ENCODE measurements around the gene RNF144A. TPM values are rescaled to one million over a fixed set of nuclear protein-coding genes. Genes with fewer than 3 reads are reported as not detected.

The RNF144A gene
- total and polyA plus RNA-seq, 8 donors: 1.4 to 71.4 (median 5.6) TPM

DNA sequence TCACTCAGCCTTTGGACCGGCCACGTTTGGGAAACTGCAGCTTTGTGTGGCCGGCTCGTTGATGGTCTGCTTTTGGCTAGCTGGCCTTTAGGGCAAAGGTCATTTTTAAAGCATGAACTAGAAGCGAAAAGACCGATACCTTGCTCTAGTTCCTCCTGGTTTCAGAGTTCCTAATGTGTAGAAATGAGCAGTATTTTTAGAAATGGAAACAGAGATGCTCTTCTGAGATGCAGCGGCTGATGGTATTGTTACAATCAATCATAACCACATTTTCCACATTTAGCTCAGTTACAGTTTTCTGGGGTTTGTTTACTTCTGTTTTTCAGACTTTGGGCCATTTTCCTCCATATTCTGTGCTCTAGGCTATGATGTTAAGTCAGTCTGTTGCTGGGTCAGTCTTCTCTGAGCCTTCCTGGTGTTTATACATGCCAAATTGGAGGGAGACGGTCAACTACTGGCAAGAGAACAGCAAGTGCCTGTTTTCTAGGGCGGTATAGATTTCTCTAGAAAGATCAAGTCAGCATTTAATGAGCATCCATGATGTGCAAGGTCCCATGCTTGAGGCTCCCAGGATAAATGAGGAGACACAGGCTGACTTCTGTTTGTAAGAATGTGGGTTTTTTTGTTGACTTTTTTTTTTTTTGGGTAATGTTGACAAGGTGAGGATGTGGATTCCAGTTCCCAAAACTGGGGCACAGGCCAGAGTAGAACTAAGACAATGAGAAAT, 28.0 kb downstream of the RNF144A start:
- Histone ChIP-seq H3K36me3 (peaks cover 0 to 14% (median 10%) of the 10 kb centered on the region in 4 donors), H3K27me3 (no peaks in the 10 kb centered on the region), H3K27ac (peak overlapping the region in 2 of 5 donors; percentile 5 to 20), H3K4me3 (no peak overlapping the region), H3K9me3 (no peaks in the 10 kb centered on the region), H3K4me1 (peaks cover 0 to 31% (median 3%) of the 10 kb centered on the region in 4 donors)
- no peak for TF ChIP-seq POLR2AphosphoS5 (IDR thresholded peaks at IDR 0.05)
- TF ChIP-seq, protein P1, sequence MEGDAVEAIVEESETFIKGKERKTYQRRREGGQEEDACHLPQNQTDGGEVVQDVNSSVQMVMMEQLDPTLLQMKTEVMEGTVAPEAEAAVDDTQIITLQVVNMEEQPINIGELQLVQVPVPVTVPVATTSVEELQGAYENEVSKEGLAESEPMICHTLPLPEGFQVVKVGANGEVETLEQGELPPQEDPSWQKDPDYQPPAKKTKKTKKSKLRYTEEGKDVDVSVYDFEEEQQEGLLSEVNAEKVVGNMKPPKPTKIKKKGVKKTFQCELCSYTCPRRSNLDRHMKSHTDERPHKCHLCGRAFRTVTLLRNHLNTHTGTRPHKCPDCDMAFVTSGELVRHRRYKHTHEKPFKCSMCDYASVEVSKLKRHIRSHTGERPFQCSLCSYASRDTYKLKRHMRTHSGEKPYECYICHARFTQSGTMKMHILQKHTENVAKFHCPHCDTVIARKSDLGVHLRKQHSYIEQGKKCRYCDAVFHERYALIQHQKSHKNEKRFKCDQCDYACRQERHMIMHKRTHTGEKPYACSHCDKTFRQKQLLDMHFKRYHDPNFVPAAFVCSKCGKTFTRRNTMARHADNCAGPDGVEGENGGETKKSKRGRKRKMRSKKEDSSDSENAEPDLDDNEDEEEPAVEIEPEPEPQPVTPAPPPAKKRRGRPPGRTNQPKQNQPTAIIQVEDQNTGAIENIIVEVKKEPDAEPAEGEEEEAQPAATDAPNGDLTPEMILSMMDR (IDR thresholded peaks at IDR 0.05): no peak
- TF ChIP-seq POLR2A (IDR thresholded peaks at IDR 0.05): no peak
- TF ChIP-seq EP300 (IDR thresholded peaks at IDR 0.05): no peak
- WGBS, 5 donors: 75 to 88% (median 86%) methylated on average over 9 of the region's 9 CpGs
- no peak for DNase-seq
- intact Hi-C loops (cut with DNase I; ENCODE audit: low total_unique reads): no loop called here

DNA sequence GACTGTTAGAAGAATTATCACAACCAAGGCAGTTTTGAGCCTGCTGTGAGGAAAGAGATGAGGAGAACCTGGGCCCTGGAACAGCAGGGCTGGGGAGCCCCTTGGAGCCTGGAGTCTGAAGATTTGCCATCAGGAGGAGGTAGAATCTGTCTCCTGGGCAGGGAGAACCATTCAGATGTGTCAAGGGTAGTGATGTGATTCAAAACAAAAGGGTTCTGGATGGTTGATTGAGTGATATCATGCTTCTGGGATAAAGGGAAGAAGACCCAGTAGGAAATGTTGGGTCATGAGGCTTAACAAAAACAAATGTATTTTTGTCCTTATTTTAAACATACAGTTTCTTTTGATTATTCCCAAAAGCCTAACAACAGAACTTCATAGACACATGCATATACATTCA, 28.6 kb downstream of the RNF144A start:
- H3K36me3 ChIP-seq: peaks cover 0 to 14% (median 10%) of the 10 kb centered on the region in 4 donors
- H3K4me3 ChIP-seq: no peak overlapping the region
- H3K27ac ChIP-seq: peak overlapping the region in 2 of 5 donors; percentile 5 to 20
- no peaks in the 10 kb centered on the region for H3K27me3 ChIP-seq
- H3K9me3 ChIP-seq: no peaks in the 10 kb centered on the region
- TF ChIP-seq, protein P1 (IDR thresholded peaks at IDR 0.05): no peak
- no peak for TF ChIP-seq POLR2A (IDR thresholded peaks at IDR 0.05)
- no peak for TF ChIP-seq POLR2AphosphoS5 (IDR thresholded peaks at IDR 0.05)
- no peak for TF ChIP-seq EP300 (IDR thresholded peaks at IDR 0.05)
- intact Hi-C loops (cut with DNase I; ENCODE audit: low total_unique reads): no loop called here
- no peak for DNase-seq
- peaks cover 0 to 31% (median 3%) of the 10 kb centered on the region in 4 donors for H3K4me1 ChIP-seq

DNA sequence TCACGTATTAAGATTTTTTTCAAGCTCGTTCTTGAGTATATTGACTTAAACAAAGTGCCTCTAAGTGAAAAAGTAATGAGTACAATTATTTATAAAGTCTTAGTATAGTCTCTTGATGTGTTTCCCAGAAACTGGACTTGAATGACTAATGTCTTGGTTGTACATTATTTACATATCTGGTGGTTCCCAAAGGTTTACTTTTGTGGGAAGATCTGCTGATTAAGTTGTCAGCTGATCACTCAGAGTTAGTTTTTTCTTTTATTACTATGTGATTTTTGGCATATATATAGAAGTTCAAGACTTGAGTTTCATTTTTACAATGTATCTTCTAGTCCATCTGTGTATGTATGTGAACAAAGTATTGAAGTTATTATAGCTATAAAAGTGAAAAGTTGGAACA, 29.5 kb downstream of the RNF144A start:
- Histone ChIP-seq H3K36me3 (peaks cover 0 to 9% (median 9%) of the 10 kb centered on the region in 4 donors), H3K27me3 (no peaks in the 10 kb centered on the region), H3K9me3 (no peaks in the 10 kb centered on the region), H3K27ac (no peak overlapping the region), H3K4me3 (no peak overlapping the region), H3K4me1 (peaks cover 0 to 31% (median 3%) of the 10 kb centered on the region in 4 donors)
- DNase-seq: no peak
- intact Hi-C loops (cut with DNase I; ENCODE audit: low total_unique reads): no loop called here
- TF ChIP-seq, protein P1 (IDR thresholded peaks at IDR 0.05): no peak
- TF ChIP-seq EP300 (IDR thresholded peaks at IDR 0.05) (no peak), POLR2A (IDR thresholded peaks at IDR 0.05) (no peak), POLR2AphosphoS5 (IDR thresholded peaks at IDR 0.05) (no peak)
- WGBS, 5 donors: 24 to 57% (median 39%) methylated on average over 2 of the region's 2 CpGs

DNA sequence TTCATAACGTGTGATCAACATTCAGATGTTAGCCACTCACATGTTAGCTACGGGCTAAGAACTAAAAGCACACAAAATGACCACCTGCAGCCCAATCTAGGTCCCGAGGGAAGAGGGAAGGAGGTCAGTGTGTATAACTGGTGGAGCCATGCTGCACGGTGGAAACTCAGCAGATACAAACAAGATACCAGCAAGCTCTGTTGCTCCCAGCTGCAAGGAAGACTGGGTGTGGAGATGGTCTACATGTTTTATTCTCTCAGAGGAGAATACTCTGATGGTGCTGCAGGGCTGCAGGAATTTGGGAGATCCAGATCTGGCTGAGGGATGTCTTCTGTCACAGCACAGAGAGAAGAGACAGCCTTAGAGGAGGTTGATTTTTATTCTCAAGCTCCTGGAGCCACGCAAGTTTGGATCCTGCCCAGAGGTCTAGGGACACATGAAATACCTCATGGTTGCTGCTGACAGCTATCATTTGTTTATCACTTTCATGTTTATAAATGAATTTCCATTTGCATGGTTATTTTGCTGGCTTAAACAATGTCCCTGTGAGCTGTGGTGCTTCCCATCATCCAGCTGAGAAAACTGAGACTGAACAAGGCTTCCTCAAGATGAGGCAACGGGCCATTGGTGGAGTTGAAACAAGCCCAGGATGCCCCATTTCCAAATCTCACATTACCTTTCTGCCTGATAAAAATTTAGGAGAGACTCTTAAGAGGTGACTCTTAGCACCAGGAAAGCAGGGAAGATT, 30.9 kb downstream of the RNF144A start:
- Histone ChIP-seq H3K27me3 (no peaks in the 10 kb centered on the region), H3K9me3 (no peaks in the 10 kb centered on the region), H3K4me1 (peaks cover 0 to 31% (median 3%) of the 10 kb centered on the region in 4 donors), H3K36me3 (peaks cover 0 to 4% (median 1%) of the 10 kb centered on the region in 4 donors), H3K27ac (no peak overlapping the region), H3K4me3 (no peak overlapping the region)
- TF ChIP-seq POLR2A (IDR thresholded peaks at IDR 0.05) (no peak), POLR2AphosphoS5 (IDR thresholded peaks at IDR 0.05) (no peak), EP300 (IDR thresholded peaks at IDR 0.05) (no peak)
- TF ChIP-seq, protein P1 (IDR thresholded peaks at IDR 0.05): no peak
- intact Hi-C loops (cut with DNase I; ENCODE audit: low total_unique reads): no loop called here
- WGBS, 5 donors: 82 to 90% (median 89%) methylated on average over 6 of the region's 6 CpGs
- no peak for DNase-seq

Data from stomach (tissue), 9 donors.